Measurements from ENCODE around the gene SREBF1. TPM values are rescaled to one million over a fixed set of nuclear protein-coding genes. Genes with fewer than 3 reads are reported as not detected.

The SREBF1 gene
- total and polyA plus RNA-seq, 7 experiments from 2014 or later = 22.4 to 281 (median 41.3) TPM

DNA sequence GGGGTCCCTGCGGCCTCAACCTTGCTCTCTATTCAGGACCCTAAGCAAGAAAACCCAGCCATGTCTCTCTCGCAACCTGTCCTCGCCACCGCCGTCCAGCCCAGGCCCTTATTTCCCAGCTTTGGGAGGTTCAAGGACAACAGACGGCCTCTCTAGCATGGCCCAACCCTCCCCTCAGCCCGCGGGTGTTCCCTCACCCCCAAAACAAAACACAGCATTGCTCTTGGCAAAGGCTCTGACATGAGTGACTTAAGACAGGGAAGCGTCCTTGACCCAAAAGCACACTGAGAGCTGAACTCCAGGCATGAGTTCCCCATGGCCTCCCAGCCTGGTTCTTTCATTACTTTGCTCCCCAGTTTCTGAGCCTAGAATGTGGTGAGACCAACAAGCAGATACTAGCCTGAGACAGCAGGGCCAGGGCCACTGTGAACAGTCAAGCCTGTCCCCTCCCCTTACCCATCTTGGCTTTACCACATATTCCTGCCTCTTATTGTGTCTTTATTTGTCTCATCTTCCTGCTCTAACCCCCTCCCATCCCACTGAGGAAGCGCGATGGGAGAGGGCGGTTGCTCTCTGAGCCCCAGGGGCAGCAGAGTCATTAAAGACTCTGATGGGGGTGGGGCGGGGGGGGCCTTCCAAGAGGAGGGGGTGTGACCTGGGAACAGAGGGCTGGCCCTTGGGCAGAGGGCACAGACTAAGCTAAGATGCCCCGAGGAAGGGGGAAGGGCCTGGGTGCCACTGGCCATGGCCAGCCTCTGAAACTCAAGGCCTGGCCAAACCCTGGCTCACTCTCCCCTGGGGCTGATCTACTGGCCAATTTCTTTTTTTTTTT lies 11.8 kb downstream of the SREBF1 start:
- H3K36me3 ChIP-seq (ENCODE audit: control insufficient read depth in 2 of 3, insufficient read depth in 3 of 3, low read length in 3 of 3) = peaks cover 0 to 13% (median 2%) of the 10 kb centered on the region in 3 experiments
- peak overlapping the region; percentile 74 for H3K27ac ChIP-seq (ENCODE audit: low read depth, low read length)
- H3K9me3 Mint-ChIP-seq = no peaks in the 10 kb centered on the region
- peak overlapping the region in 8 of 9 donors; percentile 78 to 96 (median 92) for H3K27ac Mint-ChIP-seq
- no peak for DNase-seq
- no peaks in the 10 kb centered on the region for H3K27me3 Mint-ChIP-seq
- H3K27me3 ChIP-seq (ENCODE audit: control insufficient read depth in 2 of 2, insufficient read depth in 2 of 2, low read length in 2 of 2) = no peaks in the 10 kb centered on the region
- CTCF ChIA-PET = interaction anchor here (1.1 to 1.4 kb wide), 3 partner anchors 9 to 21 kb away, joined by 3 to 5 read pairs (median 3); no protein-coding TSS in a partner anchor
- no peaks in the 10 kb centered on the region for H3K9me3 ChIP-seq (ENCODE audit: control insufficient read depth in 2 of 3, low read length in 3 of 3)
- H3K36me3 Mint-ChIP-seq = peaks cover 0 to 18% (median 0%) of the 10 kb centered on the region in 5 donors
- peaks cover 35 to 78% of the 10 kb centered on the region in 2 donors for H3K4me1 ChIP-seq (ENCODE audit: control insufficient read depth in 2 of 2, insufficient read depth in 2 of 2, low read length in 2 of 2)
- ATAC-seq = no peak
- peaks cover 61 to 95% (median 82%) of the 10 kb centered on the region in 7 donors for H3K4me1 Mint-ChIP-seq
- POLR2A ChIA-PET = interaction anchor here (0.6 to 2.5 kb wide), 2 partner anchors 12 to 88 kb away, joined by 3 to 22 read pairs; partner anchors contain the start of gene SREBF1
- peak overlapping the region; percentile 63 to 86 (median 82) for H3K4me3 Mint-ChIP-seq
- intact Hi-C loops (cut with micrococcal nuclease) = loop anchor here (5.0 to 10.0 kb wide), 2 partner anchors 490 to 1552 kb away; partner anchors contain the start of genes MAPK7 (in 1 of the 2), SMCR8 (in 1 of the 2) and TOP3A (in 1 of the 2)
- no peak overlapping the region for H3K4me3 ChIP-seq (ENCODE audit: low read length)

DNA sequence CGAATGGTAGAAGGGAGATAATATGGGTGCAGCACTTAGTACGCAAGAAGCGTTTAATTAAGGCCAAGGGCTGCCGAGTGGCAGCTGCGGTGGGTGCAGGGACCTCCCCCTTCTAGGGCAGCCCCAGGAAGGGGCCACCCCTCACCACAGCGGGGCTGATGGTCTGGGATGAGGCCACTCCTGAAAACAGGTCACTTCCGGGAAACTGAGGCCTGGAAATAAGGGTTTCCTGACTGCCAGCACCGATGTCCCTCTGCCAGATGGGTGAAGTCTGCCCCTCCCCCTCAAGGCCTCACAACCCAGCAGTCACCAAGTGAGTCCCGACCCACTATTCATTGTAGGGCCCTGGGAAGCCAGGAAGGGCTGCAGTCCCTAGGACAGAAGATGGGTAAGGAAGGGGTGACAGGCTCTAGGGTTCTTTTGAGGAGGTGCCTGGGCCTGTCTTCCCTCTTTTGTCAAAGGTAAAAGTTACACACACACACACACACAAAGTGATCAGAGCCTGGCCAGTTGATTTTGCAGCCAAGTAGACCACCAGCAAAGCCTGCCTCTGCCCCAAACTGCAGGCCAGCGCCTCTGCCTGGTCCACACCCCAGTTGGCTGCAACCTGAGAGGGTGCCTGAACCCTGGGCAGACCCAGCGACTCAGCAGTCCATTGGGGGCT lies 12.5 kb downstream of the SREBF1 start:
- ChIA-PET CTCF (interaction anchor here (1.4 kb wide), 1 partner anchor 10 kb away, joined by 3 read pairs; no protein-coding TSS in a partner anchor), POLR2A (interaction anchor here (1.1 to 2.5 kb wide), 2 partner anchors 12 to 13 kb away, joined by 3 to 22 read pairs; partner anchors contain the start of gene SREBF1)
- peaks cover 0 to 14% (median 2%) of the 10 kb centered on the region in 3 experiments for H3K36me3 ChIP-seq (ENCODE audit: control insufficient read depth in 2 of 3, insufficient read depth in 3 of 3, low read length in 3 of 3)
- Mint-ChIP-seq H3K36me3 (peaks cover 0 to 22% (median 0%) of the 10 kb centered on the region in 5 donors), H3K4me1 (peaks cover 66 to 93% (median 83%) of the 10 kb centered on the region in 7 donors), H3K4me3 (peak overlapping the region; percentile 78 to 86 (median 84)), H3K27me3 (no peaks in the 10 kb centered on the region), H3K27ac (peak overlapping the region; percentile 78 to 96 (median 93)), H3K9me3 (no peaks in the 10 kb centered on the region)
- peak overlapping the region; percentile 58 for H3K4me3 ChIP-seq (ENCODE audit: low read length)
- H3K9me3 ChIP-seq (ENCODE audit: control insufficient read depth in 2 of 3, low read length in 3 of 3) = no peaks in the 10 kb centered on the region
- peak in 2 of 9 donors; percentile 44 to 51 for DNase-seq
- peak; percentile 31 for ATAC-seq
- H3K4me1 ChIP-seq (ENCODE audit: control insufficient read depth in 2 of 2, insufficient read depth in 2 of 2, low read length in 2 of 2) = peaks cover 41 to 78% of the 10 kb centered on the region in 2 donors
- no peaks in the 10 kb centered on the region for H3K27me3 ChIP-seq (ENCODE audit: control insufficient read depth in 2 of 2, insufficient read depth in 2 of 2, low read length in 2 of 2)
- H3K27ac ChIP-seq (ENCODE audit: low read depth, low read length) = peak overlapping the region; percentile 74
- intact Hi-C loops (cut with micrococcal nuclease) = loop anchor here (5.0 to 10.0 kb wide), 2 partner anchors 491 to 1553 kb away; partner anchors contain the start of genes MAPK7 (in 1 of the 2), SMCR8 (in 1 of the 2) and TOP3A (in 1 of the 2)

DNA sequence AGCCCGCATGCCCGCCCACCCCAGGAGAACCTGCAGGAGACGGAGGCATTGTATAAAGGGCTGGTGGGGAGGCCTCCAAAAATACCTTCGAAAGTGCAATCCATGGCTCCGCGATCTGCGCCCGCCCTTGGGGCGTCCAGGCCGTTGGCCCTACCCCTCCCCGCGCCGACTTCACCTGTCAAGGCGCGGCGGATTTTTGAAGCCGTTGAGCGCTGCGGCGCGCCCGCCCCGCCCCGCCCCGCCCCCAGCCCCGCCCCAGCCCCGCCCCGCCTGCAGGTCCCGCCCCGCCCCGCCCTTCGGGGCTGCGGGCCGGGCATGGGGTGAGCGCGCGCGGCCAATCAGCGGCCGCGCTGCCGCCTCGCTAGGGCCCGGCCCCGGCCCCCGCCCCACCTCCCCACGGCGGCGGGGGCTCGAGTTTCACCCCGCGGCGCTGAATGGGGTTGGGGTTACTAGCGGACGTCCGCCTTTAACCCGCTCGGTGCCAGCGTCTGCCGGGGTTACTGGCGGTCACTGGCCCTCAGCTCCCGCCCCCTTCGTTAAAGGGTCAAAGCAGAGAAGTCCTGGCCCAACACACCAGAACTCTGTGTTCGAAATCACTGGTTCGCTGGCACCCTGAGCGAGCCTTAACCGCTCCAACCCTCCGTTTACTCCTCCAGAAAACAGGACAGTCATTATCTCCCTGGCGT lies 13.2 kb downstream of the SREBF1 start:
- peaks cover 0 to 21% (median 4%) of the 10 kb centered on the region in 3 experiments for H3K36me3 ChIP-seq (ENCODE audit: control insufficient read depth in 2 of 3, insufficient read depth in 3 of 3, low read length in 3 of 3)
- H3K27ac Mint-ChIP-seq = peak overlapping the region; percentile 78 to 96 (median 93)
- no peaks in the 10 kb centered on the region for H3K9me3 ChIP-seq (ENCODE audit: control insufficient read depth in 2 of 3, low read length in 3 of 3)
- DNase-seq (peak; percentile 71 to 84 (median 81)), ATAC-seq (peak; percentile 93)
- H3K9me3 Mint-ChIP-seq = no peaks in the 10 kb centered on the region
- no peaks in the 10 kb centered on the region for H3K27me3 ChIP-seq (ENCODE audit: control insufficient read depth in 2 of 2, insufficient read depth in 2 of 2, low read length in 2 of 2)
- H3K27me3 Mint-ChIP-seq = no peaks in the 10 kb centered on the region
- peaks cover 0 to 25% (median 4%) of the 10 kb centered on the region in 5 donors for H3K36me3 Mint-ChIP-seq
- H3K4me1 Mint-ChIP-seq = peaks cover 72 to 95% (median 87%) of the 10 kb centered on the region in 7 donors
- ChIA-PET POLR2A (interaction anchor here (1.1 kb wide), 1 partner anchor 13 kb away, joined by 3 read pairs; no protein-coding TSS in a partner anchor), CTCF (no interaction called here)
- peak overlapping the region; percentile 78 to 86 (median 84) for H3K4me3 Mint-ChIP-seq
- intact Hi-C loops (cut with micrococcal nuclease) = loop anchor here (1.0 to 10.0 kb wide), 10 partner anchors 11 to 1554 kb away; partner anchors contain the start of genes ATPAF2 (in 2 of the 2), GID4 (in 2 of the 2), SREBF1 (in 2 of the 2) and DRC3 (in 1 of the 2)
- H3K27ac ChIP-seq (ENCODE audit: low read depth, low read length) = peak overlapping the region; percentile 74
- H3K4me3 ChIP-seq (ENCODE audit: low read length) = peak overlapping the region; percentile 68
- H3K4me1 ChIP-seq (ENCODE audit: control insufficient read depth in 2 of 2, insufficient read depth in 2 of 2, low read length in 2 of 2) = peaks cover 41 to 81% of the 10 kb centered on the region in 2 donors

- ATAC-seq (no peak), DNase-seq (no peak)
- Mint-ChIP-seq H3K4me1 (peaks cover 63 to 88% (median 83%) of the 10 kb centered on the region in 7 donors), H3K27ac (peak overlapping the region; percentile 6 to 94 (median 75)), H3K36me3 (peaks cover 0 to 22% (median 7%) of the 10 kb centered on the region in 5 donors), H3K4me3 (peak overlapping the region; percentile 55 to 83 (median 77)), H3K9me3 (no peaks in the 10 kb centered on the region), H3K27me3 (no peaks in the 10 kb centered on the region)
- ChIA-PET CTCF (interaction anchor here (1.2 to 1.4 kb wide), 2 partner anchors 10 to 13 kb away, joined by 5 to 6 read pairs; partner anchors contain the start of gene SREBF1), POLR2A (interaction anchor here (1.0 to 2.0 kb wide), 5 partner anchors 9 to 30 kb away, joined by 3 to 5 read pairs (median 3); no protein-coding TSS in a partner anchor)
- intact Hi-C loops (cut with micrococcal nuclease) = loop anchor here (1.0 to 10.0 kb wide), 10 partner anchors 10 to 1555 kb away; partner anchors contain the start of genes ATPAF2 (in 2 of the 2), GID4 (in 2 of the 2), SREBF1 (in 2 of the 2) and DRC3 (in 1 of the 2)
- no peaks in the 10 kb centered on the region for H3K27me3 ChIP-seq (ENCODE audit: control insufficient read depth in 2 of 2, insufficient read depth in 2 of 2, low read length in 2 of 2)
- peak overlapping the region; percentile 68 for H3K4me3 ChIP-seq (ENCODE audit: low read length)
- no peaks in the 10 kb centered on the region for H3K9me3 ChIP-seq (ENCODE audit: control insufficient read depth in 2 of 3, low read length in 3 of 3)
- peaks cover 41 to 77% of the 10 kb centered on the region in 2 donors for H3K4me1 ChIP-seq (ENCODE audit: control insufficient read depth in 2 of 2, insufficient read depth in 2 of 2, low read length in 2 of 2)
- H3K36me3 ChIP-seq (ENCODE audit: control insufficient read depth in 2 of 3, insufficient read depth in 3 of 3, low read length in 3 of 3) = peaks cover 0 to 27% (median 7%) of the 10 kb centered on the region in 3 experiments
- H3K27ac ChIP-seq (ENCODE audit: low read depth, low read length) = peak overlapping the region; percentile 65
Observed at GRCh38 chr17:17822616-17823015, 14.2 kb downstream of the SREBF1 start.

DNA sequence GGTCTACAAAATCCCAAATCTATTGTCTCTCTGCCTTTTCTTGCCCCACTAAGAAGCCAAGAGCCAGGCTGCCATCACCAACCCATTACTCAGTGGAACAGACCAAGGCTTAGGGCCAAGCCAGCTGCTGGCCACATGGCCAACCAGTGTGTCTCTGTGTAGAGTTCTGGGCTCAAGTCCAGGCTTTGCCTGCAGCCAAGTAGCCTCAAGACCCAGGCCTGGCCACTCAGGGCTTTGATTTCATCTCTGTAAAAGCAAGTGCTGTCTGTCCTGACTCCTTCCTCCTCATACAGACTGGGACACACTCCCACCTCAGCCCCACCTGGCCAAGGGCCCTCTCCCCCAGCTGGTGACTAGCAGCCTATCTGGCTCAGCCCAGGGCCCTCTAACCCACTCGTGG lies 14.6 kb downstream of the SREBF1 start:
- H3K4me3 Mint-ChIP-seq = peak overlapping the region in 9 of 10 donors; percentile 66 to 83 (median 78)
- Histone ChIP-seq H3K36me3 (ENCODE audit: control insufficient read depth in 2 of 3, insufficient read depth in 3 of 3, low read length in 3 of 3) (peaks cover 0 to 27% (median 7%) of the 10 kb centered on the region in 3 experiments), H3K4me1 (ENCODE audit: control insufficient read depth in 2 of 2, insufficient read depth in 2 of 2, low read length in 2 of 2) (peaks cover 41 to 73% of the 10 kb centered on the region in 2 donors), H3K4me3 (ENCODE audit: low read length) (peak overlapping the region; percentile 68), H3K9me3 (ENCODE audit: control insufficient read depth in 2 of 3, low read length in 3 of 3) (no peaks in the 10 kb centered on the region), H3K27me3 (ENCODE audit: control insufficient read depth in 2 of 2, insufficient read depth in 2 of 2, low read length in 2 of 2) (no peaks in the 10 kb centered on the region), H3K27ac (ENCODE audit: low read depth, low read length) (peak overlapping the region; percentile 65)
- peak overlapping the region in 6 of 9 donors; percentile 55 to 94 (median 76) for H3K27ac Mint-ChIP-seq
- ChIA-PET CTCF (interaction anchor here (1.2 to 1.4 kb wide), 2 partner anchors 9 to 14 kb away, joined by 5 to 6 read pairs; partner anchors contain the start of gene SREBF1), POLR2A (interaction anchor here (1.0 to 2.0 kb wide), 5 partner anchors 9 to 30 kb away, joined by 3 to 5 read pairs (median 3); no protein-coding TSS in a partner anchor)
- peaks cover 61 to 84% (median 79%) of the 10 kb centered on the region in 7 donors for H3K4me1 Mint-ChIP-seq
- no peak for ATAC-seq
- intact Hi-C loops (cut with micrococcal nuclease) = loop anchor here (5.0 to 10.0 kb wide), 2 partner anchors 493 to 1555 kb away; partner anchors contain the start of genes MAPK7 (in 1 of the 2), SMCR8 (in 1 of the 2) and TOP3A (in 1 of the 2)
- DNase-seq = no peak
- H3K36me3 Mint-ChIP-seq = peaks cover 0 to 22% (median 7%) of the 10 kb centered on the region in 5 donors
- no peaks in the 10 kb centered on the region for H3K9me3 Mint-ChIP-seq
- no peaks in the 10 kb centered on the region for H3K27me3 Mint-ChIP-seq

Data from naive thymus-derived CD4-positive, alpha-beta T cell (primary cell).